ENCODE data around the gene FAM181A. TPM values are rescaled to one million over a fixed set of nuclear protein-coding genes. Genes with fewer than 3 reads are reported as not detected.

FAM181A gene
- total and polyA plus RNA-seq, 2 of the 4 experiments (the other 2 are of a cell fraction): not detected

- Histone ChIP-seq H2AFZ (replicated peaks; ENCODE audit: low read length, poor library complexity) (no peak overlapping the region), H3K4ac (ENCODE audit: low read depth, low read length) (no peak overlapping the region), H3K14ac (replicated peaks; ENCODE audit: low read depth, low read length) (no peak overlapping the region), H2BK5ac (ENCODE audit: low read depth, low read length, poor library complexity, severe bottlenecking) (no peak overlapping the region), H3K56ac (ENCODE audit: extremely low read depth, insufficient read depth, low read length) (no peak overlapping the region), H3K9ac (ENCODE audit: low read depth, low read length) (no peak overlapping the region), H4K5ac (ENCODE audit: low read depth, low read length) (no peak overlapping the region), H2AK5ac (ENCODE audit: low read depth, low read length) (no peak overlapping the region), H2BK15ac (ENCODE audit: low read depth, low read length) (no peak overlapping the region), H3K4me3 (ENCODE audit: insufficient read depth, low read depth, low read length) (no peak overlapping the region), H2BK20ac (ENCODE audit: low read depth, low read length) (no peak overlapping the region), H3K23ac (ENCODE audit: low read depth, low read length) (no peak overlapping the region), H3K9me3 (ENCODE audit: control insufficient read depth, insufficient read depth, low read length) (no peaks in the 10 kb centered on the region), H2AK9ac (replicated peaks; ENCODE audit: low read depth, low read length, poor library complexity) (no peak overlapping the region), H3K36me3 (ENCODE audit: control insufficient read depth, insufficient read depth, low read length) (no peaks in the 10 kb centered on the region), H3K9me1 (ENCODE audit: insufficient read depth, low read length) (no peaks in the 10 kb centered on the region), H4K8ac (ENCODE audit: low read depth in 2 of 2, low read length in 2 of 2) (no peak overlapping the region), H3K27me3 (ENCODE audit: control insufficient read depth, insufficient read depth, low read length) (peaks cover 2% of the 10 kb centered on the region; the same call in 1 of the 2 replicates), H4K20me1 (ENCODE audit: insufficient read depth, low read length) (no peaks in the 10 kb centered on the region), H3K79me1 (ENCODE audit: low read depth in 1 of 2, low read length in 2 of 2) (no peaks in the 10 kb centered on the region), H3K4me1 (ENCODE audit: control insufficient read depth, insufficient read depth, low read length) (no peaks in the 10 kb centered on the region), H3K4me2 (ENCODE audit: low read depth, low read length) (no peak overlapping the region), H4K91ac (ENCODE audit: insufficient read depth, low read depth, low read length) (no peak overlapping the region), H3K27ac (ENCODE audit: insufficient read depth, low read length) (no peak overlapping the region), H2BK120ac (ENCODE audit: low read depth, low read length) (no peak overlapping the region), H3K18ac (ENCODE audit: low read depth, low read length) (no peak overlapping the region)
- BruUV-seq (replicated peaks): no TSS peak
- in situ Hi-C loops (cut with MboI; ENCODE audit: low sequenced_read_pairs): no loop called here
- no peak for ATAC-seq (ENCODE audit: low read depth)
- TF ChIP-seq RCOR1 (IDR thresholded peaks at IDR 0.05; ENCODE audit: insufficient replicate concordance, low read length) (no peak), RFX5 (IDR thresholded peaks at IDR 0.05; ENCODE audit: low read depth, low read length) (no peak), CHD1 (IDR thresholded peaks at IDR 0.05; ENCODE audit: low read depth, low read length) (no peak)
- intact Hi-C loops (cut with micrococcal nuclease): no loop called here
- ChIA-PET POLR2A (ENCODE audit: unreplicated experiment) (no interaction called here), CTCF (interaction anchor here (0.6 to 1.7 kb wide), 2 partner anchors 11 to 391 kb away, joined by 3 to 8 read pairs; no protein-coding TSS in a partner anchor)
- WGBS, 2 experiments (ENCODE audit: extremely low coverage in 2 of 2, insufficient read length in 1 of 2): 77% methylated on average over 16 of the region's 20 CpGs; no CpG with 5 or more reads in 1 of the 2 experiments
- peak; percentile 30 for DNase-seq
- dilution Hi-C loops (cut with HindIII; ENCODE audit: low sequenced_read_pairs, unreplicated experiment): no loop called here
Measured at GRCh38 chr14:93950948-93951634, 23.9 kb downstream of the FAM181A start.
